CD4-positive, alpha-beta memory T cell (primary cell): ENCODE data around the gene HSPA4. TPM values are rescaled to one million over a fixed set of nuclear protein-coding genes. Genes with fewer than 3 reads are reported as not detected.

ENCODE experiments used
- CTCF ChIA-PET: fragments of 350-600 bp; sonication (Branson Sonifier 250); formaldehyde crosslinking; loops from one replicate; lab custom pipeline; 2021; ENCODE audit warnings: inconsistent platforms; ENCODE audit not compliant: partially characterized antibody; lab: Charles Lee
- POLR2A ChIA-PET: fragments of 350-600 bp; sonication (Branson Sonifier 250); formaldehyde crosslinking; loops from one replicate; lab custom pipeline; 2021; ENCODE audit not compliant: partially characterized antibody; lab: Charles Lee
- DNase-seq, 5 donors: peaks; one replicate each; pipeline versions ENCODE4 v3.0.0 to v3.0.0-alpha.2; 2020 to 2022; ENCODE audit warnings: mixed read lengths in 1 of 5
- H3K27ac ChIP-seq: one replicate; pipeline ENCODE4 v1.7.0; 2013; ENCODE audit warnings: low read depth, low read length
- H3K27me3 ChIP-seq: 2 replicates; pipeline ENCODE4 v1.7.0; 2013; ENCODE audit warnings: mild to moderate bottlenecking, low read length, moderate library complexity; ENCODE audit not compliant: insufficient read depth
- H3K36me3 ChIP-seq: 2 replicates; pipeline ENCODE4 v1.7.0; 2013; ENCODE audit warnings: mild to moderate bottlenecking, low read length, moderate library complexity; ENCODE audit not compliant: insufficient read depth
- H3K4me1 ChIP-seq: 2 replicates; pipeline ENCODE4 v1.7.0; 2013; ENCODE audit warnings: mild to moderate bottlenecking, low read length, moderate library complexity; ENCODE audit not compliant: insufficient read depth
- H3K4me3 ChIP-seq, 2 donors: one replicate each; pipeline ENCODE4 v1.7.0; 2013; ENCODE audit warnings: low read length in 2 of 2, mild to moderate bottlenecking in 1 of 2
- H3K9me3 ChIP-seq, 2 donors: one replicate each; pipeline ENCODE4 v1.7.0; 2013; ENCODE audit warnings: low read length in 2 of 2, control low read depth in 1 of 2; ENCODE audit not compliant: control insufficient read depth in 1 of 2
- H3K27ac Mint-ChIP-seq, 7 donors: one replicate each; pipeline ENCODE4 v1.8.0; 2020 to 2021; ENCODE audit warnings: mixed read lengths in 7 of 7, mild to moderate bottlenecking in 6 of 7, inconsistent platforms in 3 of 7, moderate library complexity in 3 of 7
- H3K27me3 Mint-ChIP-seq, 2 donors: one replicate each; pipeline ENCODE4 v1.8.0; 2020 to 2021; ENCODE audit warnings: mixed read lengths in 2 of 2
- H3K36me3 Mint-ChIP-seq, 2 donors: one replicate each; pipeline ENCODE4 v1.8.0; 2020 to 2021; ENCODE audit warnings: mixed read lengths in 2 of 2, inconsistent platforms in 1 of 2, mild to moderate bottlenecking in 1 of 2
- H3K4me1 Mint-ChIP-seq, 4 donors: one replicate each; pipeline ENCODE4 v1.8.0; 2020 to 2021; ENCODE audit warnings: mixed read lengths in 4 of 4, mild to moderate bottlenecking in 1 of 4
- H3K4me3 Mint-ChIP-seq, 8 donors: one replicate each; pipeline ENCODE4 v1.8.0; 2020 to 2021; ENCODE audit warnings: mixed read lengths in 8 of 8, mild to moderate bottlenecking in 7 of 8, moderate library complexity in 6 of 8, inconsistent platforms in 3 of 8
- H3K9me3 Mint-ChIP-seq, 8 donors: one replicate each; pipeline ENCODE4 v1.8.0; 2020 to 2021; ENCODE audit warnings: mixed read lengths in 8 of 8, mild to moderate bottlenecking in 5 of 8, inconsistent platforms in 3 of 8, moderate library complexity in 1 of 8
- intact Hi-C: fragments of 100-400 bp; cut with micrococcal nuclease; formaldehyde crosslinking; loops from one replicate; pipeline ENCODE4 v1.15.1; 2023
- polyA plus RNA-seq, 2 donors: library from polyadenylated mRNA; unstranded; fragments of 300-500 nt; fragmentation: Illumina TruSeq; gene quantifications; one replicate each; pipeline ENCODE4 v1.2.3, GENCODE V29; 2021
- total RNA-seq, 2 experiments: library from RNA; stranded (reverse); gene quantifications; one replicate each; pipeline ENCODE4 v1.2.3, GENCODE V29; 2021

The HSPA4 gene
- total and polyA plus RNA-seq, 4 experiments from 2014 or later = 32.2 to 58.1 (median 50.5) TPM

DNA sequence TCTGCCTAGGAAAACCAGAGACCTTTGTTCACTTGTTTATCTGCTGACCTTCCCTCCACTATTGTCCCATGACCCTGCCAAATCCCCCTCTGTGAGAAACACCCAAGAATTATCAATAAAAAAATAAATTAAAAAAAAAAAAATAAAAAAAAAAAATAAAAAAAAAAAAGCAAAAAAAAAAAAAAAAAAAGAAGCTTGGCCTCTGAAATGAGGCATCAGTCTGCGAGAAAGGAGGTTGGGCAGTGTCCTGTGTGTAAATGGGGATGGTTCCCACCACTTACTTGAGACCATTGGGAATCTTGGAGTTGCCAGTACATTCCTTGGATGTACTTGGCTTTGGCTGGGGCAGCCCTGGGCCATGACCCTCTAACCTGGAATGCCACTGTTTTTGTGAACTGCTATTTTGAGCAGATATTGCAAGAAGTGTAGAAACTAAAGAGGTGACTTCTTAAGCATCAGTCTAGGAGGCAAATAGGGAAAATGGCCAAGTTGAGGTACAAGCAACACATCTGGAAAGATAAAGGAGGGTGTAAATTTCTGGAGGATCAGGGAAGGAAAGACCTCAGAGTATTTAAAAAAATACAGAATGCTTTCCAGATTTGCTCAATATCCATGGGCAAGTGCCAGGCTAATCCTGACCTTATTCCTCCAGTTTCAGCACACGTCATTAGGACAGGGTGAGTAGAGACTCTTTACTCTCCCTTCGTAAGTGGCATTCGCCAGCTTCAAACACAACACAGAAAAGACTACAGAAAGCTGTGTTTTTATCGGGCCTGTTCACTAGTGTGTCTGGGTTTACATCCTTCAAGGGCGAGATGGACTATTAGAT, 58.1 kb downstream of the HSPA4 start:
- H3K4me3 Mint-ChIP-seq = no peak overlapping the region
- peak overlapping the region in 3 of 7 donors; percentile 7 to 43 (median 22) for H3K27ac Mint-ChIP-seq
- Histone ChIP-seq H3K4me3 (no peak overlapping the region), H3K4me1 (peaks cover 18% of the 10 kb centered on the region), H3K36me3 (peaks cover 6% of the 10 kb centered on the region), H3K27me3 (no peaks in the 10 kb centered on the region), H3K9me3 (no peaks in the 10 kb centered on the region), H3K27ac (no peak overlapping the region)
- CTCF ChIA-PET = interaction anchor here (0.8 to 5.3 kb wide), 21 partner anchors 12 to 759 kb away, joined by 3 to 48 read pairs (median 6); no protein-coding TSS in a partner anchor
- peaks cover 22 to 30% (median 27%) of the 10 kb centered on the region in 4 donors for H3K4me1 Mint-ChIP-seq
- no peaks in the 10 kb centered on the region for H3K27me3 Mint-ChIP-seq
- intact Hi-C loops = loop anchor here (5.0 to 10.0 kb wide), 3 partner anchors 135 to 875 kb away; partner anchors contain the start of gene FSTL4
- no peak for DNase-seq
- H3K36me3 Mint-ChIP-seq = peaks cover 7 to 9% of the 10 kb centered on the region in 2 donors
- POLR2A ChIA-PET = no interaction called here
- H3K9me3 Mint-ChIP-seq = no peaks in the 10 kb centered on the region

DNA sequence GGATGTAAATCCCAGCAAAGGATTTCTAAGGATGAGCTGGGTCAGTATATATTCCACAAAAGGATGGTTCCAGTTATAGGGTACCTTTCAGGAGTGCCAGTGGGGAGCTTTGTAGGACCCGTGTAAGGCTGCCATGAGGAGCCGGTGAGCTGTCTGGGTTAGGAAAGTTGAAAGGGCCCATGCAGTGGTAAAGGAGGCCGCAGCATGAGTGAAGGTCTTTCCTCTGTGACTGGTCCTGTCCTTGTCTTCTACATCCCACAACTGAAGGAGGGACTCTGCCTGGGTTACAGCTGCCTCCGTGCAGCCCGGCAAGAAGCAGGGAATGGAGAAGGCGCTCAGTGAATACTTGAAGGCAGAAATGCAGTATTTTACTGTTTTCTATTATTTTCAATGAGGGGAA, 58.9 kb downstream of the HSPA4 start:
- no peak for DNase-seq
- Mint-ChIP-seq H3K4me1 (peaks cover 22 to 30% (median 25%) of the 10 kb centered on the region in 4 donors), H3K9me3 (no peaks in the 10 kb centered on the region), H3K27me3 (no peaks in the 10 kb centered on the region), H3K4me3 (peak overlapping the region in 1 of 8 donors; percentile 50), H3K27ac (peak overlapping the region in 2 of 7 donors; percentile 36 to 43), H3K36me3 (peaks cover under 1% of the 10 kb centered on the region in 2 donors)
- POLR2A ChIA-PET = interaction anchor here (1.3 kb wide), 1 partner anchor 60 kb away, joined by 4 read pairs; no protein-coding TSS in a partner anchor
- no peaks in the 10 kb centered on the region for H3K27me3 ChIP-seq
- H3K4me3 ChIP-seq = no peak overlapping the region
- intact Hi-C loops = loop anchor here (1.0 to 10.0 kb wide), 10 partner anchors 60 to 874 kb away; partner anchors contain the start of gene FSTL4
- no peaks in the 10 kb centered on the region for H3K36me3 ChIP-seq
- no peaks in the 10 kb centered on the region for H3K9me3 ChIP-seq
- peaks cover 18% of the 10 kb centered on the region for H3K4me1 ChIP-seq
- no peak overlapping the region for H3K27ac ChIP-seq
- CTCF ChIA-PET = interaction anchor here (0.6 to 5.3 kb wide), 38 partner anchors 9 to 758 kb away, joined by 3 to 48 read pairs (median 4); no protein-coding TSS in a partner anchor

DNA sequence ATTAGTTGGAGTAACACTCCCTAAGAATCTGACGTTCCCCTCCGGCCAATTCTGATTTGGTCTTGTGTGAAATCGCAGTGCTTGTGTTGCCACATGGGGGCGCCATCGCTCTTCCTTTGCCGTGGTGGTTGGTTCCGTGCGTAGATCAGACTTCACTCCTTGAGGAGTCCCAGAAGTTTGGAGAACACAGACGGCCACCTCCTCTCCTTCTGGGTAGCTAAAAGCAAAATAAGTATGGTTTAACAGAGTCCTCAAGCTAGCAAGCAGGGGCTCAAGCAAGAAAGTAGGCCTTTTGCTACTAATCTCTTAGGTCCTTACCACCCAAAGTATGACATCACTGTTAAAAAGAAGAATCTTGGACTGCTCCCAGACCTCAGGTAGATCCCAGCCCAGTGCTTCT, 59.5 kb downstream of the HSPA4 start:
- no peak overlapping the region for H3K27ac ChIP-seq
- H3K9me3 ChIP-seq = no peaks in the 10 kb centered on the region
- H3K36me3 ChIP-seq = no peaks in the 10 kb centered on the region
- peak overlapping the region in 4 of 8 donors; percentile 2 to 77 (median 4) for H3K4me3 Mint-ChIP-seq
- no peaks in the 10 kb centered on the region for H3K27me3 Mint-ChIP-seq
- intact Hi-C loops = loop anchor here (1.0 to 10.0 kb wide), 10 partner anchors 59 to 874 kb away; partner anchors contain the start of gene FSTL4
- peak; percentile 72 to 76 (median 74) for DNase-seq
- H3K4me1 Mint-ChIP-seq = peaks cover 21 to 27% (median 22%) of the 10 kb centered on the region in 4 donors
- H3K4me1 ChIP-seq = peaks cover 17% of the 10 kb centered on the region
- ChIA-PET CTCF (interaction anchor here (0.6 to 5.3 kb wide), 39 partner anchors 9 to 757 kb away, joined by 3 to 48 read pairs (median 4); no protein-coding TSS in a partner anchor), POLR2A (interaction anchor here (1.3 kb wide), 1 partner anchor 59 kb away, joined by 4 read pairs; no protein-coding TSS in a partner anchor)
- no peak overlapping the region for H3K4me3 ChIP-seq
- no peaks in the 10 kb centered on the region for H3K9me3 Mint-ChIP-seq
- no peaks in the 10 kb centered on the region for H3K36me3 Mint-ChIP-seq
- H3K27me3 ChIP-seq = no peaks in the 10 kb centered on the region
- H3K27ac Mint-ChIP-seq = peak overlapping the region in 2 of 7 donors; percentile 80 to 84

DNA sequence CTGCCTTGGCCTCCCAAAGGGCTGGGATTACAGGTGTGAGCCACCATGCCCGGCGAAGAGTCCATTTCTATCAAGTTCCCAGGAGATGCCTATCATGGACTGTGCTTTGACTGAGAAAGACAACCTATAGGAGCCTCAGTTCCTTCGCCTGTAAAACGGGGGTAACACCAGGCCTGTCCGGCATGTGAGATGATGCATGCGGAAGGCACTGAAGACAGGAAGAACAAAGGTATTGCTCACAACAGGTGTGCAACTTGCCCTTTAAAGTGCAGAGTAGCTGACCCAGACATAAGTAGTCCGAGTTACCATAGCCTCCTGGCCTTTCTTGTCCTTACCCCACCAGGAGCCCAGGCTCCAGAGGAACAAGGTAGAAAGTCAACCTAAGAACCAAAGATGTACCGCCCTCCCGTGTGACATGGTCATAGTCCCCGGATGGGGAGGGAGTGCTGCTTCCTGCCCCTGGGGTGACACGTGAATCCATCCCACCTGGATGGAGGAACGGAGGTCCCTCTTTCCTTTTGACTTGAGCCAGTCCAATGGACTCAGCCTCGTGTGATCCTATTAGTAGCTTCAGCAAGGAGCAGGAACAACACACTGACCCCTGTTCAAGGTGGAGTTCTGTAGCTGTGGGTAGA, 60.3 kb downstream of the HSPA4 start:
- Mint-ChIP-seq H3K36me3 (no peaks in the 10 kb centered on the region), H3K4me1 (peaks cover 12 to 18% (median 14%) of the 10 kb centered on the region in 4 donors), H3K9me3 (no peaks in the 10 kb centered on the region), H3K27ac (no peak overlapping the region), H3K4me3 (no peak overlapping the region), H3K27me3 (no peaks in the 10 kb centered on the region)
- peaks cover 9% of the 10 kb centered on the region for H3K4me1 ChIP-seq
- no peak overlapping the region for H3K4me3 ChIP-seq
- intact Hi-C loops = loop anchor here (5.0 to 10.0 kb wide), 3 partner anchors 133 to 873 kb away; partner anchors contain the start of gene FSTL4
- H3K36me3 ChIP-seq = no peaks in the 10 kb centered on the region
- DNase-seq = no peak
- ChIA-PET POLR2A (interaction anchor here (0.6 to 1.3 kb wide), 2 partner anchors 43 to 58 kb away, joined by 3 to 4 read pairs; no protein-coding TSS in a partner anchor), CTCF (interaction anchor here (0.7 to 5.3 kb wide), 25 partner anchors 8 to 756 kb away, joined by 3 to 48 read pairs (median 6); no protein-coding TSS in a partner anchor)
- H3K27ac ChIP-seq = no peak overlapping the region
- no peaks in the 10 kb centered on the region for H3K27me3 ChIP-seq
- H3K9me3 ChIP-seq = no peaks in the 10 kb centered on the region

DNA sequence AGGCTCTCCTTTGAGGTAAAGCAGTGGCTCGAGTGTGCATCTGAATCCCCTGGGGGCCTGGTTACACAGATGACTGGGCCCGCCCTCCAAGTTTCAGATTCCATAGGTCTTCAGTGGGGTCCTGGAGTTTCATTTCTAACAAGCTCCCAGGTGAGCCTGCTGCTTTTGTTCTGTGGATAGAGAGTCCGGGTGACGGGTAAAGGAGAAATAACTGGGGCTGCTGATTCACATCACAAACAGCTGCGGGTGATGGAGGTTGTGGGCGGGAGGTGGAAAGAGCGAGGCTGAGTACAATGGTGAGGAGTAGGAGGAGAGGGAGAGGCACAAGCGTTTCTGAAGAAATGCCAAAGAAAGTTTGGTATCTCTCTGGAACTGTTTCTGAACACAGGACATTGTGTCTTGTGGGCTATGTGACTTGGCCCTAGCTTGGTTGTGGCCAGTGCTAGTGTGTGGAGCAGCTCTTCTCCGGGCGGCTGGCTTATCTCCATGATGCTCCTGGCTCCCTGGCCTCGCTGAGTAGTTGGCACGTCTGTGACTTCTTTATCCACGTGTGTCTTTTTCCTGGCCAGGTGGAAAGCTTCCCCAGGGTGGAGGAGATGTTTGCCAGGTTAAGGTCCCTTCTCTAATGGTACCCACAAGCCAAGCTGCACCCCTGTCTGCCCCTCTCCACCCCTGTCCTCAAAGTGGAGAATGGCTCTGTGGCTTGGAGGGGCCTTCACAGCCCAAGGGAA, 61.7 kb downstream of the HSPA4 start:
- intact Hi-C loops = loop anchor here (5.0 to 10.0 kb wide), 3 partner anchors 131 to 871 kb away; partner anchors contain the start of gene FSTL4
- H3K27ac Mint-ChIP-seq = no peak overlapping the region
- ChIA-PET CTCF (interaction anchor here (0.6 to 5.3 kb wide), 12 partner anchors 9 to 755 kb away, joined by 3 to 48 read pairs (median 3); no protein-coding TSS in a partner anchor), POLR2A (interaction anchor here (0.6 to 1.1 kb wide), 2 partner anchors 76 to 174 kb away, joined by 3 to 5 read pairs; no protein-coding TSS in a partner anchor)
- Histone ChIP-seq H3K36me3 (no peaks in the 10 kb centered on the region), H3K4me1 (peaks cover 6% of the 10 kb centered on the region), H3K9me3 (no peaks in the 10 kb centered on the region), H3K27me3 (no peaks in the 10 kb centered on the region), H3K4me3 (no peak overlapping the region), H3K27ac (no peak overlapping the region)
- peaks cover 5 to 12% (median 9%) of the 10 kb centered on the region in 4 donors for H3K4me1 Mint-ChIP-seq
- H3K27me3 Mint-ChIP-seq = no peaks in the 10 kb centered on the region
- DNase-seq = no peak
- H3K4me3 Mint-ChIP-seq = no peak overlapping the region
- H3K36me3 Mint-ChIP-seq = no peaks in the 10 kb centered on the region
- H3K9me3 Mint-ChIP-seq = no peaks in the 10 kb centered on the region

DNA sequence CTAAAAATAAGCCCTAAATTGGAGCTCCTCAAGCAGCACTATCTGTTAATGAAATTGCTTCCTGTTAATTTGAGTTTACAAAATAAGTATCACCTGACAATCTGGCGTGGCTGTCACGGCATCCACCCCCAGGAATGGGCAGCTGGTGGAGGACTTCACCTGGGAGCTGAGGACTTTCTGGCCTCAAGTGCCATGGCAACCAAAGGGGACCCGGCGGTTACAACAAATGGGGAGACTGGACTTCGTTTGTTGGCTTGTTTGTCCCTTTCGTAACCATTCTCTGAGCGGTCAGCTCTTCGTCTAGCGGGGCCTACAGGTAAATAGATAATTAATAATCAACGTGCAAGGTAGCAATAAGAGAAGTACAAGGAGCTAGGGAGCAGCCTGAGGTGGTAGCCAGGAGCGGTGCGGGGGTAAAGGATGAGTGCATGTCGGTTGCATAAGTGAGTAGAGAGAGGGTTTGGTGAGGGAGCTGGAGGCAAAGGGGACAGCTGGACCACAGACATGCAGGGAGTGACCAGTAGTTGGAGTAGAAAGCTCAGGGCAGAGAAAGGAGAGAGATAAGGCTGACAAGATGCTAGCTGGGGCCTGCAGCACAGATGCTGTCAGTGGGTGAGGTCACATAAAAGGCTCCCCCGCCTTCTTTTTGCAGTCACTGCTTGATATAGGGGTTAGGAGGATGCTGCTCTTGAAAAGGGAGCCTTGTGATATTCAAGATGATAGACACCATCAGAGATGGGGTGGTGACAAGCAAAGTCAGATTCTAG, 62.5 kb downstream of the HSPA4 start:
- Mint-ChIP-seq H3K4me3 (no peak overlapping the region), H3K9me3 (no peaks in the 10 kb centered on the region), H3K27me3 (no peaks in the 10 kb centered on the region), H3K4me1 (peaks cover 5 to 12% (median 9%) of the 10 kb centered on the region in 4 donors), H3K27ac (peak overlapping the region in 2 of 7 donors; percentile 49 to 55), H3K36me3 (no peaks in the 10 kb centered on the region)
- H3K4me3 ChIP-seq = no peak overlapping the region
- no peak for DNase-seq
- H3K36me3 ChIP-seq = no peaks in the 10 kb centered on the region
- peaks cover 6% of the 10 kb centered on the region for H3K4me1 ChIP-seq
- intact Hi-C loops = loop anchor here (5.0 to 10.0 kb wide), 3 partner anchors 130 to 870 kb away; partner anchors contain the start of gene FSTL4
- no peaks in the 10 kb centered on the region for H3K9me3 ChIP-seq
- no peak overlapping the region for H3K27ac ChIP-seq
- ChIA-PET POLR2A (no interaction called here), CTCF (interaction anchor here (0.9 to 5.3 kb wide), 9 partner anchors 10 to 309 kb away, joined by 3 to 48 read pairs (median 7); no protein-coding TSS in a partner anchor)
- no peaks in the 10 kb centered on the region for H3K27me3 ChIP-seq
